Natural killer cell (primary cell): ENCODE measurements around the gene AMPD3. TPM values are rescaled to one million over a fixed set of nuclear protein-coding genes. Genes with fewer than 3 reads are reported as not detected.
"Not testable (repeated sequence)": the region's sequence is repeated elsewhere in the genome, so short reads cannot be mapped to it uniquely, and the experiment has no call there.

ENCODE experiments used
- ATAC-seq, 3 donors: fragments of 150-1000 bp in 2 of 3; fragments of 200-7000 bp in 1 of 3; cut with Tn5 transposase; 1 replicate in 1 of 3; 2 replicates in 2 of 3; pipeline ENCODE4 v1.10.0; 2021; ENCODE audit warnings: mild to moderate bottlenecking in 2 of 3, moderate library complexity in 2 of 3
- DNase-seq, 2 donors: peaks; one replicate each; pipeline versions ENCODE4 v3.0.0 to v3.0.0-alpha.2; 2013 to 2021; ENCODE audit warnings: mixed read lengths in 1 of 2
- H3K27ac ChIP-seq: one replicate; pipeline ENCODE4 v1.5.1; 2013; ENCODE audit warnings: mild to moderate bottlenecking, low read length
- H3K27me3 ChIP-seq: one replicate; pipeline ENCODE4 v1.6.1; 2013; ENCODE audit warnings: low read length; ENCODE audit not compliant: control insufficient read depth, insufficient read depth
- H3K36me3 ChIP-seq: one replicate; pipeline ENCODE4 v1.6.1; 2013; ENCODE audit warnings: low read length; ENCODE audit not compliant: control insufficient read depth, insufficient read depth
- H3K4me1 ChIP-seq: one replicate; pipeline ENCODE4 v1.6.1; 2013; ENCODE audit warnings: low read length; ENCODE audit not compliant: control insufficient read depth, insufficient read depth
- H3K4me3 ChIP-seq: one replicate; pipeline ENCODE4 v1.5.1; 2013; ENCODE audit warnings: low read length
- H3K9me3 ChIP-seq: one replicate; pipeline ENCODE4 v1.6.1; 2013; ENCODE audit warnings: low read length; ENCODE audit not compliant: control insufficient read depth, insufficient read depth
- H3K27ac Mint-ChIP-seq, 2 donors: one replicate each; pipeline ENCODE4 v1.8.0; 2022; ENCODE audit warnings: mild to moderate bottlenecking in 2 of 2, mixed read lengths in 2 of 2, moderate library complexity in 1 of 2
- H3K27me3 Mint-ChIP-seq, 2 donors: one replicate each; pipeline ENCODE4 v1.8.0; 2022; ENCODE audit warnings: low read depth in 2 of 2, mixed read lengths in 2 of 2
- H3K36me3 Mint-ChIP-seq: one replicate; pipeline ENCODE4 v1.8.0; 2022; ENCODE audit warnings: mixed read lengths
- H3K4me1 Mint-ChIP-seq, 2 donors: one replicate each; pipeline ENCODE4 v1.8.0; 2022; ENCODE audit warnings: mixed read lengths in 2 of 2
- H3K4me3 Mint-ChIP-seq: one replicate; pipeline ENCODE4 v1.8.0; 2022; ENCODE audit warnings: mild to moderate bottlenecking, moderate library complexity, mixed read lengths
- H3K9me3 Mint-ChIP-seq, 2 donors: one replicate each; pipeline ENCODE4 v1.8.0; 2022; ENCODE audit warnings: mixed read lengths in 2 of 2
- CTCF ChIP-seq: fragments of 200-600 bp; IDR thresholded peaks from one replicate; pipeline ENCODE4 v1.8.0; 2022; ENCODE audit warnings: antibody characterized with exemption
- WGBS: methylation state at CpG from one replicate; pipeline ENCODE4 v1.1.7; 2013; ENCODE audit warnings: missing lambda C conversion rate; ENCODE audit not compliant: insufficient coverage; 5-methylcytosine and 5-hydroxymethylcytosine counted together
- intact Hi-C: fragments of 100-400 bp; cut with micrococcal nuclease; formaldehyde crosslinking; loops from one replicate; pipeline ENCODE4 v1.14.2; 2022
- total RNA-seq, 4 donors: library from RNA; stranded (reverse); fragments of 120-200 nt in 1 of 4; gene quantifications; one replicate each; pipeline versions ENCODE4 v1.2.3 to v1.2.4, GENCODE V29; 2013 to 2022

AMPD3 gene
- total RNA-seq, 3 donors from 2014 or later (not counting 1 experiment from before 2014, with no cell fraction given): 5.5 to 9.2 (median 6.8) TPM

- H3K4me1 Mint-ChIP-seq: peaks cover 4 to 6% of the 10 kb centered on the region in 2 donors
These were observed 25.5 kb upstream of the AMPD3 start for GRCh38 chr11:10429526-10429925.

GRCh38 chr11:10432493-10432892 is 22.6 kb upstream of the AMPD3 start:
- ATAC-seq (no peak), DNase-seq (no peak)
- Mint-ChIP-seq H3K27ac (no peak overlapping the region), H3K27me3 (peaks cover 17 to 58% of the 10 kb centered on the region in 2 donors), H3K9me3 (peaks cover 0 to 2% of the 10 kb centered on the region in 2 donors), H3K36me3 (peaks cover 4% of the 10 kb centered on the region), H3K4me3 (no peak overlapping the region), H3K4me1 (peaks cover 4 to 6% of the 10 kb centered on the region in 2 donors)
- H3K27me3 ChIP-seq: peaks cover 3% of the 10 kb centered on the region
- no peak for TF ChIP-seq CTCF
- H3K4me3 ChIP-seq: no peak overlapping the region
- no peaks in the 10 kb centered on the region for H3K36me3 ChIP-seq
- intact Hi-C loops: no loop called here
- H3K9me3 ChIP-seq: no peaks in the 10 kb centered on the region
- no peaks in the 10 kb centered on the region for H3K4me1 ChIP-seq
- 86% methylated on average over 1 of the region's 1 CpG for WGBS
- no peak overlapping the region for H3K27ac ChIP-seq

More at GRCh38 chr11:10429526-10429925, 25.5 kb upstream of the AMPD3 start:
- Mint-ChIP-seq H3K9me3 (peaks cover 0 to 2% of the 10 kb centered on the region in 2 donors), H3K4me3 (no peak overlapping the region), H3K36me3 (peaks cover 4% of the 10 kb centered on the region), H3K27ac (no peak overlapping the region), H3K27me3 (peaks cover 16 to 45% of the 10 kb centered on the region in 2 donors)
- Histone ChIP-seq H3K4me3 (no peak overlapping the region), H3K4me1 (no peaks in the 10 kb centered on the region), H3K27ac (no peak overlapping the region), H3K9me3 (no peaks in the 10 kb centered on the region), H3K36me3 (no peaks in the 10 kb centered on the region), H3K27me3 (peaks cover 6% of the 10 kb centered on the region)
- TF ChIP-seq CTCF: no peak
- DNase-seq (no peak), ATAC-seq (no peak)
- intact Hi-C loops: no loop called here
- WGBS: 85% methylated on average over 2 of the region's 2 CpGs

- peaks cover 4 to 6% of the 10 kb centered on the region in 2 donors for H3K4me1 Mint-ChIP-seq
- 100% methylated on average over 1 of the region's 1 CpG for WGBS
- Histone ChIP-seq H3K9me3 (no peaks in the 10 kb centered on the region), H3K4me1 (no peaks in the 10 kb centered on the region), H3K36me3 (no peaks in the 10 kb centered on the region), H3K27ac (no peak overlapping the region), H3K4me3 (no peak overlapping the region), H3K27me3 (peaks cover 3% of the 10 kb centered on the region)
- H3K4me3 Mint-ChIP-seq: no peak overlapping the region
- no peak overlapping the region for H3K27ac Mint-ChIP-seq
- ATAC-seq: no peak
- peaks cover 0 to 2% of the 10 kb centered on the region in 2 donors for H3K9me3 Mint-ChIP-seq
- peaks cover 19 to 63% of the 10 kb centered on the region in 2 donors for H3K27me3 Mint-ChIP-seq
- peaks cover 4% of the 10 kb centered on the region for H3K36me3 Mint-ChIP-seq
- intact Hi-C loops: no loop called here
- no peak for TF ChIP-seq CTCF
- DNase-seq: no peak
These were observed 22.1 kb upstream of the AMPD3 start for GRCh38 chr11:10432971-10433370.

- ATAC-seq: peak in 1 of 3 donors; percentile 55
- H3K27me3 Mint-ChIP-seq: peaks cover 45 to 61% of the 10 kb centered on the region in 2 donors
- H3K4me3 Mint-ChIP-seq: no peak overlapping the region
- no peak for DNase-seq
- Histone ChIP-seq H3K27ac (no peak overlapping the region), H3K9me3 (no peaks in the 10 kb centered on the region), H3K4me1 (no peaks in the 10 kb centered on the region), H3K27me3 (peaks cover 3% of the 10 kb centered on the region), H3K36me3 (no peaks in the 10 kb centered on the region), H3K4me3 (no peak overlapping the region)
- H3K9me3 Mint-ChIP-seq: peaks cover 0 to 2% of the 10 kb centered on the region in 2 donors
- WGBS: 29% methylated on average over 1 of the region's 1 CpG
- no peak overlapping the region for H3K27ac Mint-ChIP-seq
- peaks cover under 1% of the 10 kb centered on the region for H3K36me3 Mint-ChIP-seq
- intact Hi-C loops: no loop called here
- TF ChIP-seq CTCF: no peak
- H3K4me1 Mint-ChIP-seq: peaks cover 8 to 9% of the 10 kb centered on the region in 2 donors
These were observed 18.8 kb upstream of the AMPD3 start for GRCh38 chr11:10436224-10436623.

- H3K27ac ChIP-seq, H3K36me3 Mint-ChIP-seq, H3K9me3 Mint-ChIP-seq, H3K36me3 ChIP-seq, ATAC-seq, H3K27ac Mint-ChIP-seq, H3K4me1 ChIP-seq, H3K27me3 ChIP-seq, H3K9me3 ChIP-seq, H3K4me3 Mint-ChIP-seq, DNase-seq, intact Hi-C loops, H3K4me3 ChIP-seq: not testable (repeated sequence)
- peaks cover 48 to 56% of the 10 kb centered on the region in 2 donors for H3K27me3 Mint-ChIP-seq
- H3K4me1 Mint-ChIP-seq: peaks cover 13 to 14% of the 10 kb centered on the region in 2 donors
- 80% methylated on average over 1 of the region's 1 CpG for WGBS
These were observed 18.4 kb upstream of the AMPD3 start for GRCh38 chr11:10436683-10437082.
